Colonic mucosa (tissue), 4 donors: ENCODE results near the gene TBC1D16. TPM values are rescaled to one million over a fixed set of nuclear protein-coding genes. Genes with fewer than 3 reads are reported as not detected.

Source experiments
- DNase-seq: peaks from one replicate; pipeline ENCODE4 v3.0.0-alpha.2; 2020
- H3K27ac ChIP-seq: fragments of 200-600 bp; one replicate; pipeline ENCODE4 v1.8.0; 2021
- H3K27me3 ChIP-seq: fragments of 200-600 bp; one replicate; pipeline ENCODE4 v1.8.0; 2021
- H3K36me3 ChIP-seq: fragments of 200-600 bp; one replicate; pipeline ENCODE4 v1.8.0; 2021
- H3K4me1 ChIP-seq: fragments of 200-600 bp; one replicate; pipeline ENCODE4 v1.8.0; 2021; ENCODE audit warnings: mild to moderate bottlenecking
- H3K4me3 ChIP-seq: fragments of 200-600 bp; one replicate; pipeline ENCODE4 v1.8.0; 2021
- H3K9ac ChIP-seq, 2 donors: one replicate each; pipeline ENCODE4 v1.7.0; 2013; ENCODE audit warnings: control low read depth in 2 of 2, low read depth in 2 of 2, low read length in 2 of 2
- H3K9me3 ChIP-seq: fragments of 200-600 bp; one replicate; pipeline ENCODE4 v1.8.0; 2021
- intact Hi-C: fragments of 100-400 bp; cut with DNase I; formaldehyde crosslinking; loops from one replicate; pipeline ENCODE4 v1.14.1; 2022
- total RNA-seq, 2 donors: library from RNA; stranded (reverse); fragmentation: NEBNext Ultra II Directional in 1 of 2; extraction: Animal tissue kit (Norgen Biotek cat#: 25700) in 1 of 2; gene quantifications; one replicate each; pipeline ENCODE4 v1.2.1, GENCODE V29; 2021
- TF ChIP-seq, protein P1 (sequence below): fragments of 200-600 bp; IDR thresholded peaks from one replicate; pipeline ENCODE4 v1.8.0; 2022; ENCODE audit warnings: antibody characterized with exemption, mild to moderate bottlenecking
- donor health status: healthy.
- donor health status: DM: no; HTN: no; CAD: no.
- donor health status: DM: no; HTN: no; CAD: no.

The TBC1D16 gene
- total RNA-seq, 2 donors from 2014 or later = 14.4 to 19.8 TPM

- Histone ChIP-seq H3K4me3 (no peak overlapping the region), H3K9me3 (no peaks in the 10 kb centered on the region), H3K9ac (no peak overlapping the region), H3K4me1 (no peaks in the 10 kb centered on the region), H3K36me3 (no peaks in the 10 kb centered on the region), H3K27ac (no peak overlapping the region), H3K27me3 (no peaks in the 10 kb centered on the region)
- TF ChIP-seq, protein P1, sequence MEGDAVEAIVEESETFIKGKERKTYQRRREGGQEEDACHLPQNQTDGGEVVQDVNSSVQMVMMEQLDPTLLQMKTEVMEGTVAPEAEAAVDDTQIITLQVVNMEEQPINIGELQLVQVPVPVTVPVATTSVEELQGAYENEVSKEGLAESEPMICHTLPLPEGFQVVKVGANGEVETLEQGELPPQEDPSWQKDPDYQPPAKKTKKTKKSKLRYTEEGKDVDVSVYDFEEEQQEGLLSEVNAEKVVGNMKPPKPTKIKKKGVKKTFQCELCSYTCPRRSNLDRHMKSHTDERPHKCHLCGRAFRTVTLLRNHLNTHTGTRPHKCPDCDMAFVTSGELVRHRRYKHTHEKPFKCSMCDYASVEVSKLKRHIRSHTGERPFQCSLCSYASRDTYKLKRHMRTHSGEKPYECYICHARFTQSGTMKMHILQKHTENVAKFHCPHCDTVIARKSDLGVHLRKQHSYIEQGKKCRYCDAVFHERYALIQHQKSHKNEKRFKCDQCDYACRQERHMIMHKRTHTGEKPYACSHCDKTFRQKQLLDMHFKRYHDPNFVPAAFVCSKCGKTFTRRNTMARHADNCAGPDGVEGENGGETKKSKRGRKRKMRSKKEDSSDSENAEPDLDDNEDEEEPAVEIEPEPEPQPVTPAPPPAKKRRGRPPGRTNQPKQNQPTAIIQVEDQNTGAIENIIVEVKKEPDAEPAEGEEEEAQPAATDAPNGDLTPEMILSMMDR = no peak
- DNase-seq = no peak
- intact Hi-C loops = no loop called here
Observed at GRCh38 chr17:79979816-79980215, 55.9 kb downstream of the TBC1D16 start.

- TF ChIP-seq, protein P1 = no peak
- H3K9me3 ChIP-seq = no peaks in the 10 kb centered on the region
- no peaks in the 10 kb centered on the region for H3K27me3 ChIP-seq
- no peak overlapping the region for H3K27ac ChIP-seq
- no peaks in the 10 kb centered on the region for H3K4me1 ChIP-seq
- no peaks in the 10 kb centered on the region for H3K36me3 ChIP-seq
- H3K4me3 ChIP-seq = no peak overlapping the region
- H3K9ac ChIP-seq = no peak overlapping the region
- intact Hi-C loops = no loop called here
- DNase-seq = no peak
Observed at GRCh38 chr17:79979221-79979741, 56.4 kb downstream of the TBC1D16 start.

DNA sequence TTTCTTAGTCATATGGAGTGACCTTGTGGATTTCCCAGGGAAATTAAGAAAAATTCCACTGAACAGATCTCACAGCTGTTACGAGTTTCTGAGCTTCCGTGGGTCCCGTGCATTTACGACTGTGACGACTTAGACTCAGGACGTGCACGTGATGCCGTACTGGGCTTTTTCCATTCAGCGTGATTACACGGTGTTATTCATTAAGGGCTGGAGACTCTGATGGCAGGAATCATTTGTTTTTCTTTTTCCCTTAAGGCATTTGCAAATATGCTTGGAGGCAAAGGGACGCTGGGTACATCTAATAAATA is 57.2 kb downstream of the TBC1D16 start:
- no peaks in the 10 kb centered on the region for H3K9me3 ChIP-seq
- no peak overlapping the region for H3K4me3 ChIP-seq
- no peak overlapping the region for H3K27ac ChIP-seq
- no peak overlapping the region for H3K9ac ChIP-seq
- H3K4me1 ChIP-seq = no peaks in the 10 kb centered on the region
- TF ChIP-seq, protein P1 = no peak
- no peaks in the 10 kb centered on the region for H3K36me3 ChIP-seq
- intact Hi-C loops = no loop called here
- DNase-seq = no peak
- no peaks in the 10 kb centered on the region for H3K27me3 ChIP-seq

DNA sequence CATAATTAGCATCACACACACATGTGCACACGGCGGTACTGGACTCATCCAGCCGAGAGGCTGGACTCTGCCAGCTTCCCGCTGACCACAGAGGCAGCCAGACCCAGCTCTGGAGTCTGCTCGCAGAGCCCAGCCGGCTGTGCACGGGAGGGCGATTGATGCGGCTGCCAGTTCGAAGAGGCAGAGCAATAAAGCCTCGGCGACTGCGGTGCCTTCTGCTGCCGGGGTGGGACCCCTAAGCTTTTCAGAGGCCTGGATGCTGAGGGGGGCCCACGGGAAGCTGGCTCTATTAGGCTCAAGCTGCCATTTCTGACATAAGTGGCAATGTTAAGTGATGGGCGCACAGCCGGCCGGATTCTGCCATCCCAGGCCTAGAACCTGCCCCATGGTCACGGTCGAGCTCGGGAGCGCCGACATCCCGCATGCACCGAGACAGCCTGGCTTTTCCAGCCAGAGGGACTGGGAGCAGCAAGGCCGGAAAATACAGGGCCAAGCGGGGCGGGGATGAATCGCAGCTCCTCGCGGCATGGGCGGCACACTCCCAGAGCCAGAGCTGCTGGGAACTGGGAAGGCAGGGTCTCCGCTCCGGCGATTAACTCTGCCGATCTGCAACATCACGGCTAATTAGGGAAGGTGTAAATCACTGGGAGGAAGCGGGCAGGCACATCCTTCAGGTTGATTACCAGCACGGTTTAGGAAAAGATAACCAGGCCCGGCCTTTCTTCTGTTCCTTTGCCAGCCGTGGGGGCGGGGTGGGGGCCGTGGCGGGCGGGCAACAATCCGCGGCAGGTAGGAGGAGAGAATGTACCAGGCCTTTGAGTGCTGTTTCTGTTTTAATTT is 57.7 kb downstream of the TBC1D16 start:
- intact Hi-C loops = no loop called here
- Histone ChIP-seq H3K36me3 (no peaks in the 10 kb centered on the region), H3K27me3 (no peaks in the 10 kb centered on the region), H3K4me1 (no peaks in the 10 kb centered on the region), H3K4me3 (no peak overlapping the region), H3K27ac (no peak overlapping the region), H3K9ac (no peak overlapping the region), H3K9me3 (no peaks in the 10 kb centered on the region)
- TF ChIP-seq, protein P1 = no peak
- no peak for DNase-seq

DNA sequence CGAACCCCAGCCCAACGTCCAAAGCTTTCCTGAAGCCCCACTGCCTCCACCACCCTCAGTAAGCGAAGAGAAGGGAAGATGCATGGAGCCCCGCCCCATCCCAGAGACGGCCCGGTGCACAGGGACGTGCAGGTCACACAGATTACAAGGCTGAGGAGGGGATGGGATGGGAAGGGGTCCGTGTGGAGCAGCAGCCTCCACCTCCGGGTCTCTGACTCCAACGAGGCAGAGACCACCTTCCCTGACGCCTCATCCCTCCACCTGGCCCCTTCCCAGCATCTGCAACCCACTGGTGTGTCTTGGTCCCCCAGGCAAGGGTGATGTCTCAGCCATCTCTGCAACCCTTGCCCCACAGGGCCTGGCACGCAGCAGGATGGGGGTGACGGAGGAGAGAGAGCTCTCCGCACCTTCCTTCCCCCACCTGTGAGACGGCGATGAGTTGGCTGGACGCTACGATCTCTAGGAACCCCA is 58.5 kb downstream of the TBC1D16 start:
- TF ChIP-seq, protein P1 = no peak
- no peak overlapping the region for H3K4me3 ChIP-seq
- H3K27me3 ChIP-seq = no peaks in the 10 kb centered on the region
- H3K4me1 ChIP-seq = no peaks in the 10 kb centered on the region
- H3K9ac ChIP-seq = no peak overlapping the region
- intact Hi-C loops = no loop called here
- H3K9me3 ChIP-seq = no peaks in the 10 kb centered on the region
- no peaks in the 10 kb centered on the region for H3K36me3 ChIP-seq
- no peak for DNase-seq
- H3K27ac ChIP-seq = no peak overlapping the region
